K562 (cell line): ENCODE data around the gene RBFOX2. TPM values are rescaled to one million over a fixed set of nuclear protein-coding genes. Genes with fewer than 3 reads are reported as not detected.

ENCODE experiments used
- ATAC-seq: fragments of 200-7000 bp; cut with Tn5 transposase; 3 replicates; pipeline ENCODE4 v1.9.1; 2020; ENCODE audit warnings: moderate library complexity
- BruUV-seq: library from RNA; stranded (reverse); fragments of 400-500 nt; replicated peaks from 2 replicates; lab custom pipeline; 2021; lab: Mats Ljungman, UMichigan
- CTCF ChIA-PET: fragments of 300-600 bp; formaldehyde crosslinking; extraction: SDS; loops from one replicate; lab custom pipeline; 2021; ENCODE audit warnings: low intra/inter-chr PET ratio; lab: Yijun Ruan, JAX
- POLR2A ChIA-PET: fragments of 300-600, 350-650 bp; sonication (Branson Sonifier 250); formaldehyde crosslinking; extraction: SDS; loops from one replicate; lab custom pipeline; 2021; ENCODE audit warnings: antibody characterized with exemption, inconsistent platforms; lab: Yijun Ruan, JAX
- DNase-seq, 4 experiments: peaks; one replicate each; pipeline versions ENCODE4 v3.0.0 to v3.0.0-alpha.2; 2011 to 2018; ENCODE audit warnings: low spot score in 3 of 4, mixed read lengths in 3 of 4; ENCODE audit errors: extremely low read depth in 1 of 4
- FAIRE-seq: peaks from 2 replicates; lab custom pipeline; 2011; peaks lifted over from hg19 to GRCh38; lab: Jason Lieb, UNC
- H2AFZ ChIP-seq: 2 replicates; pipeline ENCODE4 v1.6.0; 2011; ENCODE audit warnings: low read depth, low read length, control low read depth, inconsistent platforms
- H3K27ac ChIP-seq: fragments of 200-600 bp; 3 replicates; pipeline ENCODE4 v1.8.0; 2011; ENCODE audit warnings: low read depth, mild to moderate bottlenecking, control low read depth, inconsistent platforms, low read length, moderate library complexity, mixed read lengths; ENCODE audit errors: extremely low read depth
- H3K27me3 ChIP-seq, 2 experiments: fragments of 300-600 bp in 1 of 2; 2 replicates in 1 of 2; 3 replicates in 1 of 2; pipeline versions ENCODE4 v1.6.0 to v1.8.0; 2011; ENCODE audit warnings: inconsistent platforms in 2 of 2, low read length in 2 of 2, mild to moderate bottlenecking in 1 of 2, mixed read lengths in 1 of 2, moderate library complexity in 1 of 2; ENCODE audit not compliant: control insufficient read depth in 2 of 2, insufficient read depth in 2 of 2
- H3K36me3 ChIP-seq: fragments of 300-600 bp; 3 replicates; pipeline ENCODE4 v1.8.0; 2011; ENCODE audit warnings: mild to moderate bottlenecking, low read length, inconsistent platforms; ENCODE audit not compliant: control insufficient read depth, insufficient read depth
- H3K4me1 ChIP-seq, 2 experiments: fragments of 200-600 bp in 1 of 2; replicated peaks in 1 of 2; 2 replicates in 1 of 2; 3 replicates in 1 of 2; pipeline versions ENCODE4 v1.5.1 to v1.8.0; 2011; ENCODE audit warnings: inconsistent platforms in 2 of 2, low read length in 2 of 2, mild to moderate bottlenecking in 1 of 2, mixed read lengths in 1 of 2, moderate library complexity in 1 of 2; ENCODE audit not compliant: control insufficient read depth in 2 of 2, insufficient read depth in 2 of 2
- H3K4me2 ChIP-seq: 2 replicates; pipeline ENCODE4 v1.6.1; 2011; ENCODE audit warnings: low read length, control low read depth, inconsistent platforms, mixed read lengths; ENCODE audit not compliant: insufficient read depth
- H3K4me3 ChIP-seq: fragments of 200-600 bp; sonication (generic), shearing (Covaris generic); 2 replicates; pipeline ENCODE4 v1.5.1; 2016; ENCODE audit warnings: control low read depth, inconsistent platforms
- H3K79me2 ChIP-seq: fragments of 200-600 bp; 3 replicates; pipeline ENCODE4 v1.8.0; 2011; ENCODE audit warnings: low read length, inconsistent platforms; ENCODE audit not compliant: control insufficient read depth, insufficient read depth
- H3K9ac ChIP-seq, 2 experiments: 2 replicates each; pipeline versions ENCODE4 v1.6.0 to v1.6.1; 2011; ENCODE audit warnings: low read depth in 2 of 2, low read length in 2 of 2, control low read depth in 1 of 2, inconsistent platforms in 1 of 2, mild to moderate bottlenecking in 1 of 2, mixed read lengths in 1 of 2; ENCODE audit not compliant: insufficient read depth in 1 of 2
- H3K9me1 ChIP-seq: one replicate; pipeline ENCODE4 v1.6.0; 2011; ENCODE audit warnings: inconsistent platforms, mild to moderate bottlenecking, low read length, moderate library complexity; ENCODE audit not compliant: control insufficient read depth, insufficient read depth
- H3K9me3 ChIP-seq: replicated peaks from 2 replicates; pipeline ENCODE4 v1.5.1; 2011; ENCODE audit warnings: low read depth, low read length, inconsistent platforms; ENCODE audit not compliant: control insufficient read depth, insufficient read depth
- H4K20me1 ChIP-seq: replicated peaks from 2 replicates; pipeline ENCODE4 v1.6.1; 2011; ENCODE audit warnings: low read length, inconsistent platforms, mixed read lengths; ENCODE audit not compliant: control insufficient read depth, insufficient read depth
- BRCA1 ChIP-seq, 2 experiments: fragments of 450-650 bp in 1 of 2; sonication (generic) in 1 of 2; formaldehyde crosslinking in 1 of 2; IDR thresholded peaks; 2 replicates each; pipeline versions ENCODE4 v1.5.0 to v1.6.1; 2017 to 2020; ENCODE audit warnings: mild to moderate bottlenecking in 1 of 2, missing genetic modification reagents in 1 of 2
- CHD4 ChIP-seq: fragments of 200-600 bp; sonication (generic); IDR thresholded peaks from 3 replicates; pipeline ENCODE4 v1.6.1; 2012; ENCODE audit warnings: low read depth, mild to moderate bottlenecking, mixed read lengths, low read length, inconsistent platforms; ENCODE audit not compliant: insufficient read depth, insufficient replicate concordance, poor library complexity, severe bottlenecking
- FOXK1 ChIP-seq: sonication (generic); formaldehyde crosslinking; IDR thresholded peaks from 2 replicates; pipeline ENCODE4 v1.8.0; 2022; ENCODE audit warnings: missing genetic modification reagents, mild to moderate bottlenecking, borderline replicate concordance
- JUN ChIP-seq, 2 experiments: sonication (generic) in 1 of 2; formaldehyde crosslinking in 1 of 2; IDR thresholded peaks; 2 replicates each; pipeline versions ENCODE4 v1.6.1 to v1.8.0; 2012 to 2022; ENCODE audit warnings: borderline replicate concordance in 2 of 2, mild to moderate bottlenecking in 2 of 2, improper control_type of control experiment in 1 of 2, low read depth in 1 of 2, low read length in 1 of 2, missing genetic modification reagents in 1 of 2
- OTX1 ChIP-seq: fragments of 450-650 bp; formaldehyde crosslinking; IDR thresholded peaks from 2 replicates; pipeline ENCODE4 v1.4.0; 2022; ENCODE audit warnings: mild to moderate bottlenecking
- PHF8 ChIP-seq: fragments of 200-600 bp; sonication (generic); IDR thresholded peaks from 2 replicates; pipeline ENCODE4 v1.6.1; 2012; ENCODE audit warnings: mixed run types, mild to moderate bottlenecking, inconsistent platforms, low read length, moderate library complexity, borderline replicate concordance
- POLR2G ChIP-seq: fragments of 200-400 bp; formaldehyde crosslinking; IDR thresholded peaks from 2 replicates; pipeline ENCODE4 v1.6.1; 2017; ENCODE audit warnings: low read depth, mild to moderate bottlenecking, antibody characterized with exemption, low read length, moderate library complexity
- TRIM24 ChIP-seq, 2 experiments: fragments of 450-650 bp; IDR thresholded peaks; 2 replicates each; pipeline ENCODE4 v1.6.1; 2016
- ZNF143 ChIP-seq: sonication (generic); formaldehyde crosslinking; IDR thresholded peaks from 2 replicates; pipeline ENCODE4 v1.9.0; 2022; ENCODE audit warnings: mild to moderate bottlenecking, missing genetic modification reagents
- ZNF316 ChIP-seq: fragments of 450-650 bp; IDR thresholded peaks from 2 replicates; pipeline ENCODE4 v1.6.1; 2016
- WGBS: fragments of 100-300 bp; shearing (Covaris generic); methylation state at CpG from one replicate; pipeline ENCODE4 v1.1.6; 2016; ENCODE audit warnings: low coverage, mixed read lengths; ENCODE audit not compliant: insufficient coverage; ENCODE audit errors: missing lambda C conversion rate; 5-methylcytosine and 5-hydroxymethylcytosine counted together
- in situ Hi-C: fragments of 300-500 bp; cut with MboI; formaldehyde crosslinking; loops from 4 replicates; pipeline ENCODE4 v1.15.0; 2018; ENCODE audit warnings: inconsistent platforms, mixed read lengths
- intact Hi-C: fragments of 100-400 bp; cut with micrococcal nuclease; formaldehyde crosslinking; loops from 2 replicates; pipeline ENCODE4 v1.14.2; 2022
- polyA plus RNA-seq, 8 experiments: library from polyadenylated mRNA; depleted of rRNA in 4 of 8; stranded (reverse) in 5 of 8; unstranded in 3 of 8; fragments of >200 nt; fragmentation: Nextera tagmentation in 2 of 8; fragmentation: Illumina TruSeq in 1 of 8; extraction: Ambion mirVana in 2 of 8; extraction: Trizol in 1 of 8; gene quantifications; 2 replicates each; pipeline versions ENCODE4 v1.2.1 to v1.2.3, GENCODE V29; 2011 to 2014; ENCODE audit warnings: inconsistent platforms in 1 of 8, missing spikeins in 1 of 8
- total RNA-seq, 7 experiments: library from RNA; depleted of rRNA in 6 of 7; stranded (reverse); fragments of >200 nt in 6 of 7; fragmentation: Illumina TruSeq in 2 of 7; extraction: Trizol in 2 of 7; gene quantifications; 2 replicates each; pipeline versions ENCODE4 v1.2.1 to v1.2.3, GENCODE V29; 2011 to 2021; ENCODE audit warnings: low replicate concordance in 1 of 7
- TF ChIP-seq, protein P1 (sequence below): fragments of 250-450 bp; sonication (Bioruptor Pico); IDR thresholded peaks from 2 replicates; pipeline ENCODE4 v1.4.0; 2020; ENCODE audit warnings: mild to moderate bottlenecking
- TF ChIP-seq, protein P2 (sequence below): fragments of 250-450 bp; sonication (Bioruptor Pico); IDR thresholded peaks from 2 replicates; pipeline ENCODE4 v1.5.0; 2020; ENCODE audit warnings: mild to moderate bottlenecking

RBFOX2 gene
- total and polyA plus RNA-seq, 9 of the 15 experiments (the other 6 are each of a cell fraction or from before 2014, with no cell fraction given): 5.8 to 24.8 (median 14.2) TPM

DNA sequence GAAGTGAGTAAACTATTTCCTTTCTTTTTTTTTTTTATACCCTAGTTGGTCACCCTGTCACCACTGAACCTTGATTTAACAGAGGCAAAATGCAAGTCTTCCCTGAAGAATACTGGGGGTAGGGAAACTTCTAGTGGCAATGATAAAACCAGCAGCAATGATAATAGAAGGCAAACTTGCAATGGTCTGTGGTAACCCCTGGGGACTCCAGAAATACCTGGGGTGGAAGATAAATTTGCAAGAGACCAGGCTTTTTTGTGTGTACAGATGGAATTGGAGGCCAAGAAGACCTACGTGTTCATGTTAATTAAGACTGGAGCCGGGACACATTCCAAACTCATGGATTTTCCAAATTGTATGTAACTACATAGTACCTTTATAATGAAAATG, 299.3 kb downstream of the RBFOX2 start:
- Histone ChIP-seq H3K79me2 (no peaks in the 10 kb centered on the region), H3K4me2 (no peak overlapping the region), H3K27ac (no peak overlapping the region), H3K9me1 (no peaks in the 10 kb centered on the region), H3K4me3 (no peak overlapping the region), H3K9ac (no peak overlapping the region), H3K9me3 (no peaks in the 10 kb centered on the region), H3K36me3 (no peaks in the 10 kb centered on the region), H4K20me1 (no peaks in the 10 kb centered on the region), H3K4me1 (peaks cover 6 to 9% of the 10 kb centered on the region in 2 experiments), H2AFZ (no peak overlapping the region), H3K27me3 (peaks cover 10 to 18% of the 10 kb centered on the region in 2 experiments; a peak in 4 of 5 replicates)
- intact Hi-C loops: loop anchor here (10.0 kb wide), 1 partner anchor 115 kb away; no protein-coding TSS in a partner anchor
- BruUV-seq: no TSS peak
- WGBS: 27% methylated on average over 2 of the region's 2 CpGs
- in situ Hi-C loops: no loop called here
- CTCF ChIA-PET: no interaction called here
- TF ChIP-seq PHF8 (no peak), JUN (IDR thresholded peaks at IDR 0.05; ENCODE audit: borderline replicate concordance, low read depth, low read length) (no peak), JUN (CRISPR knock-in tag; IDR thresholded peaks at IDR 0.05; ENCODE audit: borderline replicate concordance) (no peak), TRIM24 (IDR thresholded peaks at IDR 0.05) (no peak), FOXK1 (no peak), POLR2G (no peak), BRCA1 (IDR thresholded peaks at IDR 0.05) (no peak), BRCA1 (CRISPR knock-in tag; IDR thresholded peaks at IDR 0.05) (no peak), ZNF143 (CRISPR knock-in tag) (no peak), ZNF316 (no peak), OTX1 (CRISPR knock-in tag) (no peak), CHD4 (no peak)
- TF ChIP-seq, protein P1, sequence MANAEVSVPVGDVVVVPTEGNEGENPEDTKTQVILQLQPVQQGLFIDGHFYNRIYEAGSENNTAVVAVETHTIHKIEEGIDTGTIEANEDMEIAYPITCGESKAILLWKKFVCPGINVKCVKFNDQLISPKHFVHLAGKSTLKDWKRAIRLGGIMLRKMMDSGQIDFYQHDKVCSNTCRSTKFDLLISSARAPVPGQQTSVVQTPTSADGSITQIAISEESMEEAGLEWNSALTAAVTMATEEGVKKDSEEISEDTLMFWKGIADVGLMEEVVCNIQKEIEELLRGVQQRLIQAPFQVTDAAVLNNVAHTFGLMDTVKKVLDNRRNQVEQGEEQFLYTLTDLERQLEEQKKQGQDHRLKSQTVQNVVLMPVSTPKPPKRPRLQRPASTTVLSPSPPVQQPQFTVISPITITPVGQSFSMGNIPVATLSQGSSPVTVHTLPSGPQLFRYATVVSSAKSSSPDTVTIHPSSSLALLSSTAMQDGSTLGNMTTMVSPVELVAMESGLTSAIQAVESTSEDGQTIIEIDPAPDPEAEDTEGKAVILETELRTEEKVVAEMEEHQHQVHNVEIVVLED: no peak
- TF ChIP-seq, protein P2, sequence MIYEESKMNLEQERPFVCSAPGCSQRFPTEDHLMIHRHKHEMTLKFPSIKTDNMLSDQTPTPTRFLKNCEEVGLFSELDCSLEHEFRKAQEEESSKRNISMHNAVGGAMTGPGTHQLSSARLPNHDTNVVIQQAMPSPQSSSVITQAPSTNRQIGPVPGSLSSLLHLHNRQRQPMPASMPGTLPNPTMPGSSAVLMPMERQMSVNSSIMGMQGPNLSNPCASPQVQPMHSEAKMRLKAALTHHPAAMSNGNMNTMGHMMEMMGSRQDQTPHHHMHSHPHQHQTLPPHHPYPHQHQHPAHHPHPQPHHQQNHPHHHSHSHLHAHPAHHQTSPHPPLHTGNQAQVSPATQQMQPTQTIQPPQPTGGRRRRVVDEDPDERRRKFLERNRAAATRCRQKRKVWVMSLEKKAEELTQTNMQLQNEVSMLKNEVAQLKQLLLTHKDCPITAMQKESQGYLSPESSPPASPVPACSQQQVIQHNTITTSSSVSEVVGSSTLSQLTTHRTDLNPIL (CRISPR knock-in tag): no peak
- DNase-seq: no peak
- no peak for FAIRE-seq
- POLR2A ChIA-PET: interaction anchor here (1.1 kb wide), 1 partner anchor 10 kb away, joined by 3 read pairs; no protein-coding TSS in a partner anchor
- no peak for ATAC-seq
